Pancreas (tissue), 10 donors: ENCODE results near the gene NDUFS7. TPM values are rescaled to one million over a fixed set of nuclear protein-coding genes. Genes with fewer than 3 reads are reported as not detected.

Experiments
- ATAC-seq, 4 donors: fragments of 200-7000 bp; cut with Tn5 transposase; one replicate each; pipeline versions ENCODE4 v1.8.0 to v1.9.1; 2020; ENCODE audit warnings: mild to moderate bottlenecking in 4 of 4, moderate library complexity in 4 of 4
- DNase-seq, 6 donors: peaks; one replicate each; pipeline ENCODE4 v3.0.0-alpha.2; 2020
- FAIRE-seq: peaks from 2 replicates; lab custom pipeline; 2012; peaks lifted over from hg19 to GRCh38; lab: Jason Lieb, UNC
- H3K27ac ChIP-seq, 4 donors: fragments of 200-600 bp; sonication (generic); 1 replicate in 3 of 4; 2 replicates in 1 of 4; pipeline versions ENCODE4 v1.5.0 to v1.8.0; 2020
- H3K27me3 ChIP-seq, 4 donors: fragments of 200-600 bp; one replicate each; pipeline ENCODE4 v1.8.0; 2021
- H3K36me3 ChIP-seq, 3 donors: fragments of 200-600 bp; sonication (generic) in 1 of 3; one replicate each; pipeline versions ENCODE4 v1.5.0 to v1.8.0; 2020 to 2021
- H3K4me1 ChIP-seq, 3 donors: fragments of 200-600 bp; one replicate each; pipeline ENCODE4 v1.8.0; 2021
- H3K4me3 ChIP-seq, 4 donors: fragments of 200-600 bp; sonication (generic) in 2 of 4; one replicate each; pipeline versions ENCODE4 v1.5.0 to v1.8.0; 2020 to 2021
- H3K9me3 ChIP-seq, 4 donors: fragments of 200-600 bp; one replicate each; pipeline ENCODE4 v1.8.0; 2021
- WGBS, 2 donors: extraction: QIAGEN DNeasy Blood & Tissue Kit; methylation state at CpG; one replicate each; pipeline ENCODE4 v1.1.7; 2013; 5-methylcytosine and 5-hydroxymethylcytosine counted together
- intact Hi-C, 3 donors: fragments of 100-400 bp; cut with DNase I; formaldehyde crosslinking; loops; one replicate each; pipeline versions ENCODE4 v1.11.1 to v1.14.2; 2022
- polyA plus RNA-seq, 2 donors: library from polyadenylated mRNA; stranded (reverse); fragments of 200-250 nt; gene quantifications; one replicate each; pipeline ENCODE4 v1.2.3, GENCODE V29; 2013
- total RNA-seq, 6 donors: library from RNA; stranded (reverse); fragmentation: NEBNext Ultra II Directional in 4 of 6; extraction: Animal tissue kit (Norgen Biotek cat#: 25700) in 4 of 6; gene quantifications; one replicate each; pipeline versions ENCODE4 v1.2.1 to v1.2.4, GENCODE V29; 2021 to 2023
- TF ChIP-seq, protein P1 (sequence below), 4 donors: fragments of 200-600 bp; sonication (generic) in 3 of 4; IDR thresholded peaks; one replicate each; pipeline versions ENCODE4 v1.5.0 to v1.8.0; 2021; ENCODE audit warnings: antibody characterized with exemption in 4 of 4
- donor health status: healthy with polysubstance abuse.
- donor health status: DM: no; HTN: no; CAD: no; lungs with moderate emphysema.
- donor health status: DM: no; HTN: no; CAD: no.
- donor health status: control.
- donor health status: control.
- donor health status: Bipolar disorder and iron deficiency.
- donor health status: DM: yes; HTN: yes; CAD: no.
- donor health status: DM: no; HTN: no; CAD: no.
- donor health status: DM: no; HTN: no; CAD: no.
- donor health status: DM: yes; HTN: yes; CAD: no.

Gene NDUFS7
- total and polyA plus RNA-seq, 8 donors = 32.1 to 70.8 (median 46.5) TPM

DNA sequence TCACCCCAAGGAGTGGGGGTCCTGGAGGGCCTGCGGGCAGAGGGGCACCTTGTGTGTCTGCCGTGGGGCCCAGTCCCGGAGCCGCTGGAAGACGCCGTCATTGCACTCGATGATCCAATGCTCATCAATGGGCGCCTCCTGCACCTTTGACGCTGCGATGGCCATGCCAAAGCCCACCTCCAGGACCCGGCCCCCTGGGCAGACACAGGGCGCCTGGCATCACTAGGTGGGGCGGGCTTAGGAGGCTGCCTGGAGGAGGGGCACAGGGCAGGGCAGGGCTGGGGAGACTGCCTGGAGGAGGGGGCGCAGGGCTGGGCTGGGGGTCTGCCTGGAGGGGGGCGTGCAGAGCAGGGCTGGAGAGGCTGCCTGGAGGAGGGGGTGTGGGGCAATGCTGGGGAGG, 16.0 kb downstream of the NDUFS7 start:
- Histone ChIP-seq H3K27me3 (no peaks in the 10 kb centered on the region), H3K36me3 (no peaks in the 10 kb centered on the region), H3K27ac (no peak overlapping the region), H3K4me1 (peaks cover 11 to 21% (median 18%) of the 10 kb centered on the region in 3 donors), H3K4me3 (peak overlapping the region in 1 of 4 donors; percentile 96), H3K9me3 (no peaks in the 10 kb centered on the region)
- DNase-seq (peak in 2 of 6 donors; percentile 63 to 86), ATAC-seq (no peak), FAIRE-seq (no peak)
- intact Hi-C loops = no loop called here
- TF ChIP-seq, protein P1, sequence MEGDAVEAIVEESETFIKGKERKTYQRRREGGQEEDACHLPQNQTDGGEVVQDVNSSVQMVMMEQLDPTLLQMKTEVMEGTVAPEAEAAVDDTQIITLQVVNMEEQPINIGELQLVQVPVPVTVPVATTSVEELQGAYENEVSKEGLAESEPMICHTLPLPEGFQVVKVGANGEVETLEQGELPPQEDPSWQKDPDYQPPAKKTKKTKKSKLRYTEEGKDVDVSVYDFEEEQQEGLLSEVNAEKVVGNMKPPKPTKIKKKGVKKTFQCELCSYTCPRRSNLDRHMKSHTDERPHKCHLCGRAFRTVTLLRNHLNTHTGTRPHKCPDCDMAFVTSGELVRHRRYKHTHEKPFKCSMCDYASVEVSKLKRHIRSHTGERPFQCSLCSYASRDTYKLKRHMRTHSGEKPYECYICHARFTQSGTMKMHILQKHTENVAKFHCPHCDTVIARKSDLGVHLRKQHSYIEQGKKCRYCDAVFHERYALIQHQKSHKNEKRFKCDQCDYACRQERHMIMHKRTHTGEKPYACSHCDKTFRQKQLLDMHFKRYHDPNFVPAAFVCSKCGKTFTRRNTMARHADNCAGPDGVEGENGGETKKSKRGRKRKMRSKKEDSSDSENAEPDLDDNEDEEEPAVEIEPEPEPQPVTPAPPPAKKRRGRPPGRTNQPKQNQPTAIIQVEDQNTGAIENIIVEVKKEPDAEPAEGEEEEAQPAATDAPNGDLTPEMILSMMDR (IDR thresholded peaks at IDR 0.05) = no peak
- WGBS, 2 donors = 65 to 85% methylated on average over 15 of the region's 15 CpGs

DNA sequence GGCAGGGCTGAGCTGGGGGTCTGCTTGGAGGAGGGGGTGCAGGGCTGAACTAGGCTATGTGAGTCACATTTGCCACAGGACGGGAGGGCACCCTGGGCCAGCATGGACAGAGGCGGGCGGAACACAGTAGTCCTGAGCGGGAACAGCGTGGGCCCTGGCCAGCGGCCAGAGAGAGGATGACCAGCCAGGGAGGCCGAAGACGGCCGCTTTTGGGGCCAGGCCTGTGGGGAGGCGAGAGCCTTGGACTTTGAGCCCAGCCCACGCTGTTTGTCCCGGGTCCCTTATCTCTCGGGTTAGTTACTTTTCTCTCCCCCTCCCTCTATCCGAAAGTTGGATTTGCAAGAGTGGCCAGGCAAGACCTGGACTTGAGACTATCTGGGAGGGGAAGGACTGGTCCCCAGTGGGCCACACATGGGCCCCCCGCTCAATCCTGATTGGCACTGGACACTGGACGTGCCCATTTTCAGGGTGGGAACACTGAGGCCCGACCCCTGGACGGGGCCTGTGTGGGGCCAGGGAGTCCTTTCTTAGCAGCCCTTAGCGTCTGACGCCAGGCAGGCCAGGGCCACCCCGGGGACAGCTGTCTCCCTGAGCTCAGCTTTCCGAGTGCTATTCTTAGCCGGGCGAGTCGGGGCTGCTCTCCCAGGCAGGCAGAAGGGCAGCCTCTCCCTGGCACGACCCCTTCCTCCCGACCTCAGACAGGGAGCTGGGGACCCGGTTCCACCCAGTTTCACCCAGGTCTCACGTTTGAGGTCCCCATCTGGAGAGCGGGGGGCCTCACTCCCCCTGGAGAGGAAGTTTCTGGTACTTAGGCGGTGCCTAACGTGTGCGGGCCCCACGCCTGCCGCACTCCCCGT, 16.8 kb downstream of the NDUFS7 start:
- H3K4me1 ChIP-seq = peaks cover 3 to 13% (median 10%) of the 10 kb centered on the region in 3 donors
- peak overlapping the region; percentile 57 to 77 (median 66) for H3K27ac ChIP-seq
- H3K9me3 ChIP-seq = no peaks in the 10 kb centered on the region
- WGBS, 2 donors = 4 to 5% methylated on average over 36 of the region's 36 CpGs
- no peaks in the 10 kb centered on the region for H3K36me3 ChIP-seq
- H3K4me3 ChIP-seq = peak overlapping the region; percentile 47 to 96 (median 85)
- ATAC-seq (peak; percentile 53 to 68 (median 66)), FAIRE-seq (no peak), DNase-seq (peak; percentile 76 to 91 (median 80))
- no peaks in the 10 kb centered on the region for H3K27me3 ChIP-seq
- TF ChIP-seq, protein P1 (IDR thresholded peaks at IDR 0.05) = no peak
- intact Hi-C loops = no loop called here

DNA sequence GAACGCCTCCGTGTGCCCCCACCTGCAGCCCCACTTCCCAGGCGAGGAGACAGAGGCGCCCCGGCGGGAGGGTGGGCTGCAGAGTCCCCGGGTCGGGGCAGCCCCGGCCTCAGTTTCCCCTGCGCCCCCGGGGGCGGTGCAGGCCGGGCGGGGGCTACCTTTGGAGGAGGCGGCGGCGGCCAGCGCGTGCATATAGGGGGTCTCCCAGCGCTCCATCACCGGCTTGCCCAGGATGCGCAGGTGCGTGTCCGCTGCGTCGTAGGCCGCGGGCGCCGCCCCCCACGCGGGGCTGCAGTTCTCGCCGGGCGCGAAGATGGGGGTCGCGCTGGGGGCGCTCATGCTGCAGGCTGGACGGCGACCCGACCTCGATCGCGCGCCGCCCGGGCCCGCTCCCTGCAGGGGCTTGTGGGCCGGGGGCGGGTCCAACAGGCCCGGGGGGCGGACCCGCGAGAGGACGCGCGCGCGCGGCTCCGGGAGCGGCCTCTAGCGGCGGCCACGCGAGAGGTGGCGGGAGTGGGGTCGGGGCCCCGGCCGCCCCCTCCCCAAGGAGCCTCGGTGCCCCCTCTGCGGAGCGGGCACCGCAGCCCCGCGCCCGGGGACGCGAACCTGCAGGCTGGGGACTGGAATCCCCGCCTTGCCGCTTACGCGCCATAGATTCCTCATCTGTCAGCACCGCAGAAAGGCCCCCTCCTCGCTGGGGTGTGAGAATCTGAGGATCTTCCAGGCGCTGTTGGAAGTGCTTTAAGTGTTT, 17.6 kb downstream of the NDUFS7 start, which contains the start of gene GAMT:
Gene GAMT, minus strand, starts transcription at position 405 of the 751 bp plus-strand sequence. Its CDS starts 66 bp downstream, at position 339.
- DNase-seq (peak in 2 of 6 donors; percentile 72 to 83), FAIRE-seq (no peak), ATAC-seq (peak; percentile 66 to 75 (median 68))
- H3K4me3 ChIP-seq = peak within 1 kb of the TSS; percentile 47 to 96 (median 85)
- H3K36me3 ChIP-seq = no peaks in the 10 kb centered on the region
- H3K27ac ChIP-seq = peak within 1 kb of the TSS; percentile 57 to 77 (median 66)
- H3K9me3 ChIP-seq = no peaks in the 10 kb centered on the region
- peaks cover 0 to 10% (median 7%) of the 10 kb centered on the region in 3 donors for H3K4me1 ChIP-seq
- no peaks in the 10 kb centered on the region for H3K27me3 ChIP-seq
- 1% methylated on average over 65 to 87 of the region's 87 CpGs for WGBS, 2 donors
- TF ChIP-seq, protein P1 (IDR thresholded peaks at IDR 0.05) = peak in 3 of 4 donors; percentile 14 to 43 (median 36)
- intact Hi-C loops = no loop called here

DNA sequence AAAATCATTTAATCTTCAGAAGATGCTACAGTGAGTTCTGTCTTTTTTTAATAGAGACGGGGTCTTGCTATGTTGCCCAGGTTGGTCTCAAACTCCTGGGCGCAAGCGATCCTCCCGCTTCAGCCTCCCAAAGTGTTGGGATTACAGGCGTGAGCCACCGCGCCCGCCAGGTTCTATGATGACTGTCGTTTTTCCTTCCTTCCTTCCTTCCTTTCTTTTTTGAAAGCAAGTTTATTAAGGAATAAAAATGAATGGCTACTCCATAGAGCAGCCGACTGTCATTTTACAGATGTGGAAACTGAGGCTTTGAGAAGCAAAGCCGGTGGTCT, 18.1 kb downstream of the NDUFS7 start:
- DNase-seq = no peak
- no peaks in the 10 kb centered on the region for H3K9me3 ChIP-seq
- H3K4me3 ChIP-seq = peak overlapping the region in 3 of 4 donors; percentile 80 to 96 (median 90)
- TF ChIP-seq, protein P1 (IDR thresholded peaks at IDR 0.05) = no peak
- H3K36me3 ChIP-seq = no peaks in the 10 kb centered on the region
- intact Hi-C loops = no loop called here
- H3K4me1 ChIP-seq = peaks cover 0 to 11% (median 7%) of the 10 kb centered on the region in 3 donors
- no peak for ATAC-seq
- H3K27ac ChIP-seq = no peak overlapping the region
- WGBS, 2 donors = 60 to 61% methylated on average over 11 of the region's 11 CpGs
- no peak for FAIRE-seq
- H3K27me3 ChIP-seq = no peaks in the 10 kb centered on the region
